ENCODE results near the gene RSRP1. TPM values are rescaled to one million over a fixed set of nuclear protein-coding genes. Genes with fewer than 3 reads are reported as not detected.
"Not testable (repeated sequence)": the region's sequence is repeated elsewhere in the genome, so short reads cannot be mapped to it uniquely, and the experiment has no call there.

Gene RSRP1
- total and polyA plus RNA-seq, 5 donors: 43.6 to 65.0 (median 60.8) TPM

GRCh38 chr1:25278358-25278757, 31.1 kb upstream of the RSRP1 start:
- intact Hi-C loops (cut with DNase I); H3K9me3 ChIP-seq (ENCODE audit: control insufficient read depth, low read length); H3K27ac ChIP-seq (ENCODE audit: low read length); H3K4me3 ChIP-seq (ENCODE audit: low read length); DNase-seq; ATAC-seq; H3K4me1 ChIP-seq (ENCODE audit: control insufficient read depth, insufficient read depth, low read length); H3K27me3 ChIP-seq (ENCODE audit: control insufficient read depth, insufficient read depth): not testable (repeated sequence)
- 67% methylated on average over 2 of the region's 2 CpGs for WGBS

GRCh38 chr1:25277295-25277694, 30.0 kb upstream of the RSRP1 start:
- DNase-seq; H3K4me1 ChIP-seq (ENCODE audit: control insufficient read depth, insufficient read depth, low read length); H3K9me3 ChIP-seq (ENCODE audit: control insufficient read depth, low read length); H3K4me3 ChIP-seq (ENCODE audit: low read length); H3K27me3 ChIP-seq (ENCODE audit: control insufficient read depth, insufficient read depth); intact Hi-C loops (cut with DNase I); H3K27ac ChIP-seq (ENCODE audit: low read length); ATAC-seq: not testable (repeated sequence)
- 77% methylated on average over 1 of the region's 1 CpG for WGBS

GRCh38 chr1:25275648-25276047, 28.4 kb upstream of the RSRP1 start:
- intact Hi-C loops (cut with DNase I); H3K9me3 ChIP-seq (ENCODE audit: control insufficient read depth, low read length); DNase-seq; H3K4me1 ChIP-seq (ENCODE audit: control insufficient read depth, insufficient read depth, low read length); H3K27me3 ChIP-seq (ENCODE audit: control insufficient read depth, insufficient read depth); ATAC-seq; H3K27ac ChIP-seq (ENCODE audit: low read length); H3K4me3 ChIP-seq (ENCODE audit: low read length): not testable (repeated sequence)
- 68% methylated on average over 4 of the region's 4 CpGs for WGBS

GRCh38 chr1:25272238-25272637, 25.0 kb upstream of the RSRP1 start, which contains the start of gene RHD:
TSS of gene RHD (plus strand) at chr1:25272509. CDS start at chr1:25272548, 39 bp downstream.
- H3K27me3 ChIP-seq (ENCODE audit: control insufficient read depth, insufficient read depth); H3K27ac ChIP-seq (ENCODE audit: low read length); DNase-seq; intact Hi-C loops (cut with DNase I); ATAC-seq; H3K4me3 ChIP-seq (ENCODE audit: low read length); H3K4me1 ChIP-seq (ENCODE audit: control insufficient read depth, insufficient read depth, low read length); H3K9me3 ChIP-seq (ENCODE audit: control insufficient read depth, low read length): not testable (repeated sequence)
- 53% methylated on average over 8 of the region's 8 CpGs for WGBS

- H3K4me3 ChIP-seq (ENCODE audit: low read length): peak overlapping the region; percentile 25
- whole genome bisulfite sequencing: 40% methylated on average over 14 of the region's 14 CpGs
- intact Hi-C loops (cut with DNase I); DNase-seq; H3K4me1 ChIP-seq (ENCODE audit: control insufficient read depth, insufficient read depth, low read length); H3K27ac ChIP-seq (ENCODE audit: low read length); ATAC-seq; H3K27me3 ChIP-seq (ENCODE audit: control insufficient read depth, insufficient read depth); H3K9me3 ChIP-seq (ENCODE audit: control insufficient read depth, low read length): not testable (repeated sequence)
Measured at GRCh38 chr1:25268143-25268760, 21.0 kb upstream of the RSRP1 start.

GRCh38 chr1:25267288-25268142, 20.3 kb upstream of the RSRP1 start:
- WGBS: under 1% methylated on average over 33 of the region's 56 CpGs
- peak in 2 of 3 donors; percentile 90 for DNase-seq
- H3K4me3 ChIP-seq (ENCODE audit: low read length): peak overlapping the region; percentile 47
- H3K9me3 ChIP-seq (ENCODE audit: control insufficient read depth, low read length); H3K27me3 ChIP-seq (ENCODE audit: control insufficient read depth, insufficient read depth); H3K4me1 ChIP-seq (ENCODE audit: control insufficient read depth, insufficient read depth, low read length); intact Hi-C loops (cut with DNase I): not testable (repeated sequence)
- ATAC-seq: peak; percentile 95 to 97
- H3K27ac ChIP-seq (ENCODE audit: low read length): peak overlapping the region; percentile 58

GRCh38 chr1:25266554-25267287, 19.5 kb upstream of the RSRP1 start:
- intact Hi-C loops (cut with DNase I); H3K4me1 ChIP-seq (ENCODE audit: control insufficient read depth, insufficient read depth, low read length); H3K9me3 ChIP-seq (ENCODE audit: control insufficient read depth, low read length); H3K27ac ChIP-seq (ENCODE audit: low read length); H3K27me3 ChIP-seq (ENCODE audit: control insufficient read depth, insufficient read depth): not testable (repeated sequence)
- DNase-seq: peak in 1 of 3 donors; percentile 54
- peak overlapping the region; percentile 57 for H3K4me3 ChIP-seq (ENCODE audit: low read length)
- 1% methylated on average over 20 of the region's 45 CpGs for WGBS
- peak; percentile 65 to 78 for ATAC-seq

- intact Hi-C loops (cut with DNase I); H3K9me3 ChIP-seq (ENCODE audit: control insufficient read depth, low read length); H3K27me3 ChIP-seq (ENCODE audit: control insufficient read depth, insufficient read depth); ATAC-seq; DNase-seq; H3K4me1 ChIP-seq (ENCODE audit: control insufficient read depth, insufficient read depth, low read length); H3K27ac ChIP-seq (ENCODE audit: low read length); H3K4me3 ChIP-seq (ENCODE audit: low read length): not testable (repeated sequence)
- 86% methylated on average over 3 of the region's 3 CpGs for WGBS
Measured at GRCh38 chr1:25260336-25260735, 13.1 kb upstream of the RSRP1 start.

GRCh38 chr1:25259813-25260212, 12.6 kb upstream of the RSRP1 start:
- DNase-seq; ATAC-seq; H3K9me3 ChIP-seq (ENCODE audit: control insufficient read depth, low read length); H3K27ac ChIP-seq (ENCODE audit: low read length); H3K27me3 ChIP-seq (ENCODE audit: control insufficient read depth, insufficient read depth); H3K4me3 ChIP-seq (ENCODE audit: low read length); H3K4me1 ChIP-seq (ENCODE audit: control insufficient read depth, insufficient read depth, low read length): not testable (repeated sequence)
- intact Hi-C loops (cut with DNase I): loop anchor here in 1 of 4 donors (10.0 kb wide), 1 partner anchor 85 kb away; no protein-coding TSS in a partner anchor
- WGBS: 53% methylated on average over 7 of the region's 7 CpGs

- no peaks in the 10 kb centered on the region for H3K9me3 ChIP-seq (ENCODE audit: control insufficient read depth, low read length)
- ATAC-seq (no peak), DNase-seq (no peak)
- intact Hi-C loops (cut with DNase I): loop anchor here in 1 of 4 donors (10.0 kb wide), 1 partner anchor 88 kb away; no protein-coding TSS in a partner anchor
- no peaks in the 10 kb centered on the region for H3K4me1 ChIP-seq (ENCODE audit: control insufficient read depth, insufficient read depth, low read length)
- H3K4me3 ChIP-seq (ENCODE audit: low read length): no peak overlapping the region
- 62% methylated on average over 1 of the region's 1 CpG for WGBS
- no peak overlapping the region for H3K27ac ChIP-seq (ENCODE audit: low read length)
- no peaks in the 10 kb centered on the region for H3K27me3 ChIP-seq (ENCODE audit: control insufficient read depth, insufficient read depth)
Measured at GRCh38 chr1:25257196-25257595, 9.9 kb upstream of the RSRP1 start.

All from right cardiac atrium (tissue), 5 donors.